H1 (cell line): ENCODE measurements around the gene GYPC. TPM values are rescaled to one million over a fixed set of nuclear protein-coding genes. Genes with fewer than 3 reads are reported as not detected.

Experiments used
- ATF2 ChIP-seq: IDR thresholded peaks from 2 replicates; pipeline ENCODE4 v1.6.1; 2012; ENCODE audit warnings: low read length, inconsistent platforms
- CBX8 ChIP-seq: fragments of 300-800, 300-1000 bp; sonication (generic); IDR thresholded peaks from 2 replicates; pipeline ENCODE4 v1.7.1; 2016; ENCODE audit warnings: low read depth, low read length, borderline replicate concordance
- CHD1 ChIP-seq: IDR thresholded peaks from 2 replicates; pipeline ENCODE4 v1.6.1; 2012; ENCODE audit warnings: low read depth, low read length, improper control_type of control experiment
- CREB1 ChIP-seq: IDR thresholded peaks from 2 replicates; pipeline ENCODE4 v1.6.1; 2012; ENCODE audit warnings: inconsistent platforms
- EZH2 ChIP-seq: fragments of 200-600 bp; sonication (generic); IDR thresholded peaks from 2 replicates; pipeline ENCODE4 v1.7.1; 2012; ENCODE audit warnings: low read depth, mild to moderate bottlenecking, moderate library complexity, low read length, inconsistent platforms; ENCODE audit not compliant: severe bottlenecking
- HDAC2 ChIP-seq, 2 experiments: fragments of 300-600 bp in 1 of 2; sonication (generic) in 1 of 2; IDR thresholded peaks; 2 replicates each; pipeline ENCODE4 v1.6.1; 2011 to 2012; ENCODE audit warnings: low read depth in 2 of 2, low read length in 2 of 2, mild to moderate bottlenecking in 2 of 2, moderate library complexity in 2 of 2, borderline replicate concordance in 1 of 2, inconsistent platforms in 1 of 2
- KDM1A ChIP-seq: fragments of 200-600, 300-600 bp; sonication (generic); IDR thresholded peaks from 2 replicates; pipeline ENCODE4 v1.7.1; 2016; ENCODE audit warnings: mild to moderate bottlenecking, low read length, borderline replicate concordance
- SIN3A ChIP-seq, 2 experiments: IDR thresholded peaks in 1 of 2; conservative IDR thresholded peaks in 1 of 2; 2 replicates each; pipeline ENCODE4 v1.6.1; 2011 to 2012; ENCODE audit warnings: low read length in 2 of 2, improper control_type of control experiment in 1 of 2, low read depth in 1 of 2, mild to moderate bottlenecking in 1 of 2
- SP2 ChIP-seq: IDR thresholded peaks from 2 replicates; pipeline ENCODE4 v1.6.1; 2012; ENCODE audit warnings: mild to moderate bottlenecking, low read length, inconsistent platforms
- SP4 ChIP-seq: IDR thresholded peaks from 2 replicates; pipeline ENCODE4 v1.6.1; 2012; ENCODE audit warnings: low read length, inconsistent platforms
- polyA plus RNA-seq, 7 experiments: library from polyadenylated mRNA; depleted of rRNA in 3 of 7; stranded (reverse) in 5 of 7; unstranded in 2 of 7; fragments of >200 nt in 5 of 7; fragments of 200-250 nt in 2 of 7; gene quantifications; 1 replicate in 5 of 7; 2 replicates in 1 of 7; 4 replicates in 1 of 7; pipeline versions ENCODE4 v1.2.1 to v1.2.3, GENCODE V29; 2011 to 2013; ENCODE audit warnings: missing spikeins in 2 of 7, mixed read lengths in 2 of 7
- total RNA-seq: library from RNA; stranded (reverse); fragmentation: NEBNext Ultra II Directional; extraction: Animal tissue kit (Norgen Biotek cat#: 25700); gene quantifications from 2 replicates; pipeline ENCODE4 v1.2.1, GENCODE V29; 2021

GYPC gene
- total and polyA plus RNA-seq, 2 of the 8 experiments (the other 6 are each of a cell fraction or from before 2014, with no cell fraction given), result 26.8 to 53.6 TPM

DNA sequence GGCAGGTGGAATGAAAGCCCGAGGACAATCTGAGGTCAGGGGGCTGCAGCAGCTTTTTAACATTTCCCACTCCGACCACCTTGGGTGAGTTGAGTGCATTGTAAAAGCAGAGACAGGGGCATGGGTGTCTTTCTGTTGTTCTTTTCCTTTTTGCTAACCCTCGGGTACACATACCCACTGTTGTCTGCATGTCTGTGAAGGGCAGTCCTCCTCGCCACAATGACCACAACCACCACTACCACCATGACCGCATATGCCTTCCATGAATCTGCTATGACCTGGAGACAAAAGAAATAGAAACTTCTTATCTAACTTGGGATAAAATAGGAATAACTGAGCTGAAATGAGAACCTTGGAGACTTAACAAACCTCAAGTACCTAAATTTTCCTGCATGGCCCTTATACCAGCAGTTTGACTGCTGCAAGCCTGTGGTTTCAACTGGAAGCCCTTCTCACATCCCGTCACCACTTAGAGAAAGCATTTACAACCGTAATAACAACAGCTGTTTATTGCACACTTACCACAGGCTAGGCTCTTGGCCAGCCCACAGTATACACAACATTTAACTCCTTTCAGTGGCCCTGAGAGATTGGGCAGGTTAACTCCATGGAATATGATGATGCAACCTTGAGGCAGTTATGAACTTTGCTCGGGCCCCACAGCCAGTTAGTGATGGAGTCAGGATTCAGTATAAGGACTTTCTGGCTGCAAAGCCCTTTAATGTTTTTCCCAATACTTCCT, 80.3 kb downstream of the GYPC start (continued):
- TF ChIP-seq KDM1A (no peak), CBX8 (no peak), SIN3A (conservative IDR thresholded peaks at IDR 0.05 in 1 of 2, IDR thresholded peaks at IDR 0.05 in 1 of 2; ENCODE audit: low read depth in 1 of 2, low read length in 2 of 2) (no peak), CHD1 (no peak), EZH2 (no peak), CREB1 (no peak), SP2 (no peak), SP4 (no peak), ATF2 (no peak), HDAC2 (IDR thresholded peaks at IDR 0.05; ENCODE audit: borderline replicate concordance in 1 of 2, low read depth in 2 of 2, low read length in 2 of 2) (no peak)
- TF ChIP-seq, all 59 proteins: peak for 0
